Measurements from ENCODE around the gene DLK1. TPM values are rescaled to one million over a fixed set of nuclear protein-coding genes. Genes with fewer than 3 reads are reported as not detected.

Gene DLK1
- total and polyA plus RNA-seq, 8 donors = 7.7 to 65.5 (median 15.2) TPM

GRCh38 chr14:100776681-100777365 lies 50.1 kb downstream of the DLK1 start:
- WGBS, 2 donors = 63 to 75% methylated on average over 13 to 14 of the region's 14 CpGs
- no peak for DNase-seq
- ATAC-seq = no peak
- Histone ChIP-seq H3K27ac (no peak overlapping the region), H3K9me3 (no peaks in the 10 kb centered on the region), H3K27me3 (no peaks in the 10 kb centered on the region), H3K4me3 (no peak overlapping the region), H3K4me1 (no peaks in the 10 kb centered on the region), H3K36me3 (no peaks in the 10 kb centered on the region)
- no peak for FAIRE-seq
- TF ChIP-seq CTCF (IDR thresholded peaks at IDR 0.05) = no peak
- intact Hi-C loops (cut with DNase I) = no loop called here

- no peak for ATAC-seq
- Histone ChIP-seq H3K4me3 (no peak overlapping the region), H3K9me3 (no peaks in the 10 kb centered on the region), H3K4me1 (no peaks in the 10 kb centered on the region), H3K27ac (no peak overlapping the region), H3K36me3 (no peaks in the 10 kb centered on the region), H3K27me3 (no peaks in the 10 kb centered on the region)
- no peak for TF ChIP-seq CTCF (IDR thresholded peaks at IDR 0.05)
- 69 to 81% methylated on average over 11 of the region's 11 CpGs for WGBS, 2 donors
- FAIRE-seq = no peak
- DNase-seq = no peak
- intact Hi-C loops (cut with DNase I) = no loop called here
Measured at GRCh38 chr14:100777366-100777817, 50.7 kb downstream of the DLK1 start.

- H3K36me3 ChIP-seq = no peaks in the 10 kb centered on the region
- DNase-seq = no peak
- TF ChIP-seq CTCF (IDR thresholded peaks at IDR 0.05) = no peak
- no peak overlapping the region for H3K27ac ChIP-seq
- no peaks in the 10 kb centered on the region for H3K27me3 ChIP-seq
- no peak for ATAC-seq
- FAIRE-seq = no peak
- intact Hi-C loops (cut with DNase I) = no loop called here
- no peaks in the 10 kb centered on the region for H3K9me3 ChIP-seq
- H3K4me3 ChIP-seq = no peak overlapping the region
- no peaks in the 10 kb centered on the region for H3K4me1 ChIP-seq
- WGBS, 2 donors = 63 to 73% methylated on average over 22 of the region's 22 CpGs
Measured at GRCh38 chr14:100777818-100778525, 51.3 kb downstream of the DLK1 start.

- intact Hi-C loops (cut with DNase I) = no loop called here
- no peaks in the 10 kb centered on the region for H3K36me3 ChIP-seq
- DNase-seq (no peak), ATAC-seq (no peak), FAIRE-seq (no peak)
- no peaks in the 10 kb centered on the region for H3K27me3 ChIP-seq
- no peak for TF ChIP-seq CTCF (IDR thresholded peaks at IDR 0.05)
- H3K27ac ChIP-seq = no peak overlapping the region
- no peak overlapping the region for H3K4me3 ChIP-seq
- no peaks in the 10 kb centered on the region for H3K9me3 ChIP-seq
- H3K4me1 ChIP-seq = no peaks in the 10 kb centered on the region
- 57 to 63% methylated on average over 7 of the region's 7 CpGs for WGBS, 2 donors
Measured at GRCh38 chr14:100778526-100778882, 51.8 kb downstream of the DLK1 start.

Data from pancreas (tissue), 10 donors.